HepG2 (cell line): Measurements from ENCODE around the gene SERINC2. TPM values are rescaled to one million over a fixed set of nuclear protein-coding genes. Genes with fewer than 3 reads are reported as not detected.

ENCODE experiments used
- ATAC-seq: fragments of 200-7000 bp; cut with Tn5 transposase; 3 replicates; pipeline ENCODE4 v1.9.1; 2020; ENCODE audit warnings: mild to moderate bottlenecking, moderate library complexity
- BruUV-seq: library from RNA; stranded (reverse); fragments of 400-500 nt; replicated peaks from 2 replicates; lab custom pipeline; 2021; lab: Mats Ljungman, UMichigan
- CTCF ChIA-PET: fragments of 300-600 bp; formaldehyde crosslinking; extraction: SDS; loops from one replicate; lab custom pipeline; 2021; ENCODE audit warnings: low total read pairs, inconsistent platforms, low intra/inter-chr PET ratio; lab: Yijun Ruan, JAX
- POLR2A ChIA-PET: fragments of 350-600 bp; sonication (Branson Sonifier 250); formaldehyde crosslinking; loops from one replicate; lab custom pipeline; 2020; ENCODE audit warnings: antibody characterized with exemption, inconsistent platforms; lab: Yijun Ruan, JAX
- DNase-seq: peaks from one replicate; pipeline ENCODE4 v3.0.0-alpha.2; 2015; ENCODE audit warnings: low spot score
- FAIRE-seq: peaks from 3 replicates; lab custom pipeline; 2011; peaks lifted over from hg19 to GRCh38; lab: Jason Lieb, UNC
- H2AFZ ChIP-seq: one replicate; pipeline ENCODE4 v1.6.1; 2011; ENCODE audit warnings: low read length, inconsistent platforms
- H3K27ac ChIP-seq: fragments of 300-600 bp; 3 replicates; pipeline ENCODE4 v1.8.0; 2011; ENCODE audit warnings: mixed run types, mild to moderate bottlenecking, mixed read lengths, low read length, inconsistent platforms; ENCODE audit not compliant: insufficient read depth; ENCODE audit errors: extremely low read length
- H3K27me3 ChIP-seq, 2 experiments: fragments of 200-600 bp in 1 of 2; 2 replicates in 1 of 2; 3 replicates in 1 of 2; pipeline versions ENCODE4 v1.6.0 to v1.8.0; 2011; ENCODE audit warnings: low read length in 2 of 2, mild to moderate bottlenecking in 2 of 2, moderate library complexity in 2 of 2, inconsistent platforms in 1 of 2; ENCODE audit not compliant: insufficient read depth in 2 of 2, control insufficient read depth in 1 of 2
- H3K36me3 ChIP-seq, 2 experiments: fragments of 200-600 bp in 1 of 2; replicated peaks in 1 of 2; 2 replicates in 1 of 2; 3 replicates in 1 of 2; pipeline versions ENCODE4 v1.5.1 to v1.8.0; 2011; ENCODE audit warnings: low read length in 2 of 2, inconsistent platforms in 1 of 2; ENCODE audit not compliant: insufficient read depth in 2 of 2, control insufficient read depth in 1 of 2
- H3K4me1 ChIP-seq: 2 replicates; pipeline ENCODE4 v1.5.1; 2012; ENCODE audit warnings: low read length, inconsistent platforms; ENCODE audit not compliant: insufficient read depth
- H3K4me2 ChIP-seq: 2 replicates; pipeline ENCODE4 v1.6.0; 2011; ENCODE audit warnings: low read depth, low read length, inconsistent platforms
- H3K4me3 ChIP-seq, 3 experiments: fragments of 200-600 bp in 1 of 3; sonication (generic), shearing (Covaris generic) in 1 of 3; replicated peaks in 1 of 3; 2 replicates each; pipeline ENCODE4 v1.5.1; 2011 to 2016; ENCODE audit warnings: low read length in 3 of 3, inconsistent platforms in 2 of 3, low read depth in 2 of 3, mild to moderate bottlenecking in 2 of 3, control low read depth in 1 of 3, mixed read lengths in 1 of 3; ENCODE audit not compliant: insufficient read depth in 1 of 3
- H3K79me2 ChIP-seq: one replicate; pipeline ENCODE4 v1.6.1; 2011; ENCODE audit warnings: low read length, inconsistent platforms; ENCODE audit not compliant: insufficient read depth
- H3K9ac ChIP-seq: 2 replicates; pipeline ENCODE4 v1.6.0; 2011; ENCODE audit warnings: mild to moderate bottlenecking, low read depth, low read length, inconsistent platforms; ENCODE audit not compliant: insufficient read depth
- H3K9me3 ChIP-seq: 2 replicates; pipeline ENCODE4 v1.5.1; 2012; ENCODE audit warnings: mild to moderate bottlenecking, low read length
- H4K20me1 ChIP-seq: 2 replicates; pipeline ENCODE4 v1.6.0; 2011; ENCODE audit warnings: inconsistent platforms, mild to moderate bottlenecking, low read length, moderate library complexity; ENCODE audit not compliant: insufficient read depth
- ELF4 ChIP-seq: sonication (generic); formaldehyde crosslinking; IDR thresholded peaks from 2 replicates; pipeline ENCODE4 v1.5.0; 2020; ENCODE audit warnings: missing genetic modification reagents, mild to moderate bottlenecking, moderate library complexity, borderline replicate concordance
- POLR2G ChIP-seq: fragments of 200-400 bp; formaldehyde crosslinking; IDR thresholded peaks from 2 replicates; pipeline ENCODE4 v1.6.1; 2018; ENCODE audit warnings: mild to moderate bottlenecking, low read depth, low read length, moderate library complexity
- RBAK ChIP-seq: sonication (generic); formaldehyde crosslinking; IDR thresholded peaks from 2 replicates; pipeline ENCODE4 v1.5.1; 2020; ENCODE audit warnings: mild to moderate bottlenecking, missing genetic modification reagents
- SIX1 ChIP-seq: sonication (generic); formaldehyde crosslinking; IDR thresholded peaks from 2 replicates; pipeline ENCODE4 v1.4.0; 2020; ENCODE audit warnings: missing genetic modification reagents, borderline replicate concordance
- TEAD3 ChIP-seq: optimal IDR thresholded peaks from 2 replicates; pipeline ENCODE3; 2016; ENCODE audit warnings: borderline replicate concordance
- THRA ChIP-seq: sonication (generic); formaldehyde crosslinking; IDR thresholded peaks from 2 replicates; pipeline ENCODE4 v1.4.0; 2020; ENCODE audit warnings: missing genetic modification reagents, borderline replicate concordance
- ZFP91 ChIP-seq: sonication (generic); formaldehyde crosslinking; IDR thresholded peaks from 2 replicates; pipeline ENCODE4 v1.9.0; 2022; ENCODE audit warnings: missing genetic modification reagents, mild to moderate bottlenecking, borderline replicate concordance
- ZNF224 ChIP-seq: sonication (generic); formaldehyde crosslinking; IDR thresholded peaks from 2 replicates; pipeline ENCODE4 v1.5.0; 2020; ENCODE audit warnings: mild to moderate bottlenecking, missing genetic modification reagents
- ZNF460 ChIP-seq: sonication (generic); formaldehyde crosslinking; IDR thresholded peaks from 2 replicates; pipeline ENCODE4 v1.5.1; 2020; ENCODE audit warnings: missing genetic modification reagents, mild to moderate bottlenecking, borderline replicate concordance
- ZNF605 ChIP-seq: sonication (generic); formaldehyde crosslinking; IDR thresholded peaks from 2 replicates; pipeline ENCODE4 v1.8.0; 2022; ENCODE audit warnings: mild to moderate bottlenecking, missing genetic modification reagents
- WGBS: methylation state at CpG from one replicate; pipeline ENCODE4 v1.1.6; 2017; ENCODE audit warnings: low lambda C conversion rate; 5-methylcytosine and 5-hydroxymethylcytosine counted together
- in situ Hi-C: cut with HindIII; loops from 2 replicates; pipeline ENCODE4 v1.10.0; 2017; ENCODE audit warnings: low pct_unique_long_range_greater_than_20kb; ENCODE audit not compliant: extremely low pct_ligation_motif_present
- intact Hi-C: fragments of 100-400 bp; cut with micrococcal nuclease; formaldehyde crosslinking; loops from one replicate; pipeline ENCODE4 v1.10.0; 2022; ENCODE audit not compliant: unreplicated experiment
- polyA plus RNA-seq, 8 experiments: library from polyadenylated mRNA; depleted of rRNA in 3 of 8; stranded (reverse) in 7 of 8; unstranded in 1 of 8; fragments of >200 nt; fragmentation: Illumina TruSeq in 4 of 8; extraction: Trizol in 4 of 8; gene quantifications; 2 replicates each; pipeline versions ENCODE4 v1.2.1 to v1.2.3, GENCODE V29; 2011 to 2016; ENCODE audit warnings: low read depth in 4 of 8, missing spikeins in 1 of 8, mixed read lengths in 1 of 8; ENCODE audit not compliant: insufficient read depth in 1 of 8
- total RNA-seq, 5 experiments: library from RNA; depleted of rRNA; stranded (reverse); fragments of >200 nt; fragmentation: Illumina TruSeq; extraction: Trizol; gene quantifications; 2 replicates each; pipeline ENCODE4 v1.2.3, GENCODE V29; 2016; ENCODE audit warnings: low read depth in 1 of 5
- TF ChIP-seq, protein P1 (sequence below): sonication (generic); formaldehyde crosslinking; IDR thresholded peaks from 2 replicates; pipeline ENCODE4 v1.8.0; 2022; ENCODE audit warnings: low read depth, missing genetic modification reagents
- TF ChIP-seq, protein P2 (sequence below): IDR thresholded peaks from 2 replicates; pipeline ENCODE4 v1.6.1; 2012; ENCODE audit warnings: low read depth, low read length, improper control_type of control experiment
- TF ChIP-seq, protein P3 (sequence below): IDR thresholded peaks from 2 replicates; pipeline ENCODE4 v1.6.1; 2016; ENCODE audit warnings: missing genetic modification reagents, missing compliant biosample characterization

SERINC2 gene
- total and polyA plus RNA-seq, 2 of the 13 experiments (the other 11 are each of a cell fraction or from before 2014, with no cell fraction given): 4.8 to 126 TPM

DNA sequence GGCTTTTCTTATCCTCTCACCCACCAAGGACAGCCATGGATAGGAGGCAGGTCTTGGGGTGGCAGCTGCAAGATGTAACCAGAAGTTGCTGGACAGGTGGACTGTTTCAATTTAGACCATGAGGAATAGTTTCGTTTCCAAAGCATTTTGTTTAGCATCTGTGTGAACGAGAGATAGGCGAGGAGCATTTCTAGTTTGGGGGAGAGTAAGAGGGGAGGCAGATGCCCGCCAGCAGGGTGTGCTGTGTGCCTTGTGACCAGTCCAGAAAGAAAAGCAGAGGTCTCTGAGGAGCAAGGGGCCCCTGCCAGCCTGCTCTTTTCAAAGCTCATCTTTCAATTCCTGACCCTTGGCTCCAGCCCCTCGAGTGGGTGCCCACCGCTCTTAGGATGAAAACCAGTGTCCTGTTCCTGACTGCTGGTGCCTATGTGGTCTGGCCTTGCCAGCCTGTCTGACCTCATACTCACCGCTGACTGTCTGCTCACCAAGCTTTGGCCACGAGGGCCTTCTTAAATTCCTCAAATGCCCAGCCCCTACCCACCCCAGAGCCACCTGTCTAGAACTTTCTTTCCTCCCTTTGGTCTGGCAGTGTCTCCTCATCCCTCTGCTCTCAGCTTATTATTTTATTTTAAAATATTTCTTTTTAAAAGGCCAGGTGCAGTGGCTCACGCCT, 8.5 kb downstream of the SERINC2 start (continued):
- TF ChIP-seq, protein P1, sequence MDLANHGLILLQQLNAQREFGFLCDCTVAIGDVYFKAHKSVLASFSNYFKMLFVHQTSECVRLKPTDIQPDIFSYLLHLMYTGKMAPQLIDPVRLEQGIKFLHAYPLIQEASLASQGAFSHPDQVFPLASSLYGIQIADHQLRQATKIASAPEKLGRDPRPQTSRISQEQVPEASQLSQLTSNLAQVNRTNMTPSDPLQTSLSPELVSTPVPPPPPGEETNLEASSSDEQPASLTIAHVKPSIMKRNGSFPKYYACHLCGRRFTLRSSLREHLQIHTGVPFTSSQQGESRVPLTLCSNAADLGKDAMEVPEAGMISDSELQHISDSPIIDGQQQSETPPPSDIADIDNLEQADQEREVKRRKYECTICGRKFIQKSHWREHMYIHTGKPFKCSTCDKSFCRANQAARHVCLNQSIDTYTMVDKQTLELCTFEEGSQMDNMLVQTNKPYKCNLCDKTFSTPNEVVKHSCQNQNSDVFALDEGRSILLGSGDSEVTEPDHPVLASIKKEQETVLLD (CRISPR knock-in tag): no peak
- TF ChIP-seq, protein P2, sequence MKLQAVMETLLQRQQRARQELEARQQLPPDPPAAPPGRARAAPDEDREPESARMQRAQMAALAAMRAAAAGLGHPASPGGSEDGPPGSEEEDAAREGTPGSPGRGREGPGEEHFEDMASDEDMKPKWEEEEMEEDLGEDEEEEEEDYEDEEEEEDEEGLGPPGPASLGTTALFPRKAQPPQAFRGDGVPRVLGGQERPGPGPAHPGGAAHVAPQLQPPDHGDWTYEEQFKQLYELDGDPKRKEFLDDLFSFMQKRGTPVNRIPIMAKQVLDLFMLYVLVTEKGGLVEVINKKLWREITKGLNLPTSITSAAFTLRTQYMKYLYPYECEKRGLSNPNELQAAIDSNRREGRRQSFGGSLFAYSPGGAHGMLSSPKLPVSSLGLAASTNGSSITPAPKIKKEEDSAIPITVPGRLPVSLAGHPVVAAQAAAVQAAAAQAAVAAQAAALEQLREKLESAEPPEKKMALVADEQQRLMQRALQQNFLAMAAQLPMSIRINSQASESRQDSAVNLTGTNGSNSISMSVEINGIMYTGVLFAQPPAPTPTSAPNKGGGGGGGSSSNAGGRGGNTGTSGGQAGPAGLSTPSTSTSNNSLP: no peak
- TF ChIP-seq ELF4 (CRISPR knock-in tag) (no peak), ZNF460 (no peak), SIX1 (CRISPR knock-in tag) (no peak), POLR2G (no peak)

DNA sequence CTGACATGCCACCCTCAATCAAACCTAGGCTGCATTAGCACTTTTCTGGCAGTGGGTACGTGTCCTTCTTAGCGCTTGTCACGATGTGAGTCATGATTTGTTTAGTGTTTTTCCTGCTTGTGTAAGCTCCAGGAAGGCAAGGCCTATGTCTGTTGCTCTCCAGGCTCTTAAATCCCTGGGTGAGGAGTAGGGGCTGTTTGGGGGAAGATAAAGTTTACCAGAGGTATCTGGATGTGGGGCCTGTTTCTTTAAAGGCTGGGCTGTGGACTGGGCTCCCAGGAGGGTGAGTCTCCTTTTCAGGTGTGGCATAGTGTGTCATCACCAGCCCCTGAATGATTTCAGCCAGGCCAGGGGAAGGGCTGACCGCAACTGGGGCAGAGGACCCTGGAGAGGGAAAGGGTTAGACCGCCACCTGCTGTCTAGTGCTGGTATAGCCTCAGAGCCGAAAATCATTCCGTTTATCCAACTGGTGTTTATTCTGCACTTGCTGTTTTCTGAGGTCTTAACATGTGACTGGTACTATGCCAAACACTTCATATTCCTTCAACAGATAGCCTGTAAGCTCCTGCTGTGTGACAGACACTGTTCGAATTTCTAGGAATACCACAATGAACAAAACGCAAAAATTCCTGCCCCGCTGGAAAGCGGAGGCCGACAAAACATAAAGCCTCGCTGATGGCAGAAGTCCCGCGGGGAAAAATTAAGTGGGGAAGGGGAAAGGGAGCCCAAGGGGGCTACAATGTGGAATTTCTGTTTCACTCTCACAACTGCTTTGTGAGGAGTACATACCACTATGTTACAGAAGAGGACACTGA, 9.7 kb downstream of the SERINC2 start:
- H2AFZ ChIP-seq: no peak overlapping the region
- H3K79me2 ChIP-seq: peaks cover 13% of the 10 kb centered on the region
- H3K9ac ChIP-seq: peak overlapping the region; percentile 52
- TF ChIP-seq ZNF605 (CRISPR knock-in tag) (peak; percentile 82), ZNF224 (no peak), RBAK (CRISPR knock-in tag) (no peak), TEAD3 (CRISPR knock-in tag) (peak; percentile 2), ZFP91 (CRISPR knock-in tag) (peak; percentile 51; the same call in 1 of the 2 replicates), THRA (CRISPR knock-in tag) (peak; percentile 58)
- TF ChIP-seq, protein P3, sequence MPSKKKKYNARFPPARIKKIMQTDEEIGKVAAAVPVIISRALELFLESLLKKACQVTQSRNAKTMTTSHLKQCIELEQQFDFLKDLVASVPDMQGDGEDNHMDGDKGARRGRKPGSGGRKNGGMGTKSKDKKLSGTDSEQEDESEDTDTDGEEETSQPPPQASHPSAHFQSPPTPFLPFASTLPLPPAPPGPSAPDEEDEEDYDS (CRISPR knock-in tag): 0 out of 2 replicates have a peak, but pooled peaks have one; percentile 19

More for the DNA sequence above, 9.7 kb downstream of the SERINC2 start:
- intact Hi-C loops: loop anchor here (1.0 kb wide), 1 partner anchor 28 kb away; no protein-coding TSS in a partner anchor
- ChIA-PET CTCF (interaction anchor here (1.1 to 4.6 kb wide), 5 partner anchors 24 to 239 kb away, joined by 3 to 95 read pairs (median 5); no protein-coding TSS in a partner anchor), POLR2A (interaction anchor here (1.3 to 1.9 kb wide), 4 partner anchors 20 to 126 kb away, joined by 3 to 9 read pairs (median 7); no protein-coding TSS in a partner anchor)
- Histone ChIP-seq H3K36me3 (peaks cover 2 to 10% of the 10 kb centered on the region in 2 experiments; a peak in 4 of 5 replicates), H3K9me3 (no peaks in the 10 kb centered on the region), H3K4me3 (no peak overlapping the region), H3K27me3 (no peaks in the 10 kb centered on the region), H4K20me1 (peaks cover 4% of the 10 kb centered on the region; the same call in 1 of the 2 replicates), H3K4me2 (peak overlapping the region; percentile 38), H3K4me1 (peaks cover 72% of the 10 kb centered on the region), H3K27ac (peak overlapping the region; percentile 62)
- DNase-seq (peak; percentile 70), ATAC-seq (peak; percentile 87), FAIRE-seq (peak; percentile 94)
- 42% methylated on average over 15 of the region's 15 CpGs for WGBS
- no TSS peak for BruUV-seq
- in situ Hi-C loops: loop anchor here (10.0 kb wide), 1 partner anchor 238 kb away; no protein-coding TSS in a partner anchor
